ENCODE measurements around the gene KLHL30.

The KLHL30 gene

GRCh38 chr2:238131761-238132462 lies 6.6 kb upstream of the KLHL30 start:
- DNase-seq = no peak

- DNase-seq = no peak
Measured at GRCh38 chr2:238132463-238133450, 5.7 kb upstream of the KLHL30 start.

- no peak for DNase-seq
Measured at GRCh38 chr2:238133499-238134392, 4.7 kb upstream of the KLHL30 start.

- DNase-seq = no peak
Measured at GRCh38 chr2:238134393-238134785, 4.1 kb upstream of the KLHL30 start.

GRCh38 chr2:238135601-238136150 lies 2.8 kb upstream of the KLHL30 start:
- DNase-seq = no peak

- no peak for DNase-seq
Measured at GRCh38 chr2:238136820-238137537, 1.5 kb upstream of the KLHL30 start.

- no peak for DNase-seq
Measured at GRCh38 chr2:238137885-238138284, 583 bp upstream of the KLHL30 start.

- DNase-seq = no peak
Measured at GRCh38 chr2:238139196-238140039, 950 bp downstream of the KLHL30 start.

- no peak for DNase-seq
Measured at GRCh38 chr2:238140040-238140439, 1.6 kb downstream of the KLHL30 start.

GRCh38 chr2:238140721-238141540 lies 2.5 kb downstream of the KLHL30 start:
- no peak for DNase-seq

GRCh38 chr2:238141541-238142318 lies 3.3 kb downstream of the KLHL30 start:
- DNase-seq = no peak

- no peak for DNase-seq
Measured at GRCh38 chr2:238142382-238143205, 4.1 kb downstream of the KLHL30 start.

GRCh38 chr2:238143239-238143951 lies 4.9 kb downstream of the KLHL30 start:
- no peak for DNase-seq

GRCh38 chr2:238144262-238144661 lies 5.8 kb downstream of the KLHL30 start:
- no peak for DNase-seq

- DNase-seq = no peak
Measured at GRCh38 chr2:238145046-238145445, 6.6 kb downstream of the KLHL30 start.

GRCh38 chr2:238145851-238146250 lies 7.4 kb downstream of the KLHL30 start:
- no peak for DNase-seq

- no peak for DNase-seq
Measured at GRCh38 chr2:238146884-238147544, 8.5 kb downstream of the KLHL30 start.
